Uterus (tissue), 4 donors: Measurements from ENCODE around the gene RBM25. TPM values are rescaled to one million over a fixed set of nuclear protein-coding genes. Genes with fewer than 3 reads are reported as not detected.

Experiments used
- DNase-seq, 2 donors: peaks; one replicate each; pipeline ENCODE4 v3.0.0-alpha.2; 2019 to 2020
- H3K27ac ChIP-seq, 2 donors: fragments of 200-600 bp; sonication (generic); 1 replicate in 1 of 2; 2 replicates in 1 of 2; pipeline ENCODE4 v1.5.1; 2016 to 2018
- H3K27me3 ChIP-seq, 2 donors: fragments of 200-600 bp; sonication (generic); one replicate each; pipeline ENCODE4 v1.5.1; 2018 to 2019; ENCODE audit warnings: control low read depth in 1 of 2
- H3K36me3 ChIP-seq, 2 donors: fragments of 200-600 bp; sonication (generic); one replicate each; pipeline ENCODE4 v1.5.1; 2019; ENCODE audit warnings: control low read depth in 1 of 2
- H3K4me1 ChIP-seq, 2 donors: fragments of 200-600 bp; sonication (generic); one replicate each; pipeline ENCODE4 v1.5.1; 2018 to 2019; ENCODE audit warnings: control low read depth in 1 of 2
- H3K4me3 ChIP-seq, 2 donors: fragments of 200-600 bp; sonication (generic); 1 replicate in 1 of 2; 2 replicates in 1 of 2; pipeline ENCODE4 v1.5.1; 2018 to 2019; ENCODE audit warnings: mild to moderate bottlenecking in 1 of 2
- H3K9me3 ChIP-seq, 2 donors: fragments of 200-600 bp; sonication (generic); one replicate each; pipeline ENCODE4 v1.5.1; 2019; ENCODE audit warnings: control low read depth in 1 of 2
- CTCF ChIP-seq, 4 experiments: fragments of 200-600 bp in 2 of 4; fragments of 450-650 bp in 2 of 4; sonication (generic) in 2 of 4; IDR thresholded peaks; one replicate each; pipeline ENCODE4 v1.5.1; 2016 to 2019; ENCODE audit warnings: antibody characterized with exemption in 4 of 4, mild to moderate bottlenecking in 2 of 4, moderate library complexity in 1 of 4
- POLR2A ChIP-seq, 2 donors: fragments of 450-650 bp; IDR thresholded peaks; one replicate each; pipeline ENCODE4 v1.6.1; 2016; ENCODE audit warnings: antibody characterized with exemption in 2 of 2, mild to moderate bottlenecking in 1 of 2, moderate library complexity in 1 of 2
- intact Hi-C: fragments of 100-400 bp; cut with DNase I; formaldehyde crosslinking; loops from one replicate; pipeline ENCODE4 v1.15.1; 2023; ENCODE audit warnings: low total_unique reads
- total RNA-seq, 4 donors: library from RNA; depleted of rRNA in 3 of 4; stranded (reverse); fragments of >200 nt in 3 of 4; gene quantifications; one replicate each; pipeline versions ENCODE4 v1.1.0 to v1.2.4, GENCODE V29; 2014 to 2023
- donor health status: DM: yes; HTN: yes; CAD: no.

The RBM25 gene
- total RNA-seq, 4 donors from 2014 or later: 26.2 to 96.1 (median 61.4) TPM

- Histone ChIP-seq H3K27ac (no peak overlapping the region), H3K4me1 (no peaks in the 10 kb centered on the region), H3K36me3 (no peaks in the 10 kb centered on the region), H3K27me3 (no peaks in the 10 kb centered on the region), H3K9me3 (no peaks in the 10 kb centered on the region), H3K4me3 (no peak overlapping the region)
- DNase-seq: no peak
- TF ChIP-seq CTCF (IDR thresholded peaks at IDR 0.05) (no peak), POLR2A (IDR thresholded peaks at IDR 0.05) (no peak)
- intact Hi-C loops: no loop called here
These were observed 10.5 kb upstream of the RBM25 start for GRCh38 chr14:73047808-73048207.

- Histone ChIP-seq H3K4me1 (no peaks in the 10 kb centered on the region), H3K27me3 (no peaks in the 10 kb centered on the region), H3K27ac (no peak overlapping the region), H3K4me3 (no peak overlapping the region), H3K36me3 (no peaks in the 10 kb centered on the region), H3K9me3 (no peaks in the 10 kb centered on the region)
- intact Hi-C loops: no loop called here
- DNase-seq: no peak
- TF ChIP-seq CTCF (IDR thresholded peaks at IDR 0.05) (no peak), POLR2A (IDR thresholded peaks at IDR 0.05) (no peak)
These were observed 8.9 kb upstream of the RBM25 start for GRCh38 chr14:73049428-73049827.

DNA sequence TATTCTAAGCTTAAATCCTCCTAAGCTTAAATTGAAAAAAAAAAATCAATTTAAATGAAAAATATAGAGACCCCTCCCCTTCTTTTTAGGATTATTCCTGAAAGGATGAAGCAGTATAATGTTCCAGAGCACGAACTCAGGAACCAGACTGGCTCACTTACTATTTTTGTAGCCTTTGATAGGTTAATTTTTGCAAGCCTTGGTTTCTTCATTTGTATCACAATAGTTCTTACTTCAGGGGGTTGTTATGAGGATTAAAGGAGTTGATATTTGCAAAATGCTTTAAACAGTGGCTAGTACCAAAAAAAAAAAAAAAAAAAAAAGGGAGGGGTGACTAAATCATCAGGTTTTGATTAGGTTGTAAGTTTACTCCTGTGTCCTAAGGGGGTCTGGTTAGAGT is 3.1 kb upstream of the RBM25 start:
- Histone ChIP-seq H3K27ac (no peak overlapping the region), H3K4me3 (no peak overlapping the region), H3K4me1 (peaks cover 0 to 4% of the 10 kb centered on the region in 2 donors), H3K36me3 (no peaks in the 10 kb centered on the region), H3K9me3 (no peaks in the 10 kb centered on the region), H3K27me3 (no peaks in the 10 kb centered on the region)
- intact Hi-C loops: no loop called here
- no peak for DNase-seq
- no peak for TF ChIP-seq CTCF (IDR thresholded peaks at IDR 0.05)

DNA sequence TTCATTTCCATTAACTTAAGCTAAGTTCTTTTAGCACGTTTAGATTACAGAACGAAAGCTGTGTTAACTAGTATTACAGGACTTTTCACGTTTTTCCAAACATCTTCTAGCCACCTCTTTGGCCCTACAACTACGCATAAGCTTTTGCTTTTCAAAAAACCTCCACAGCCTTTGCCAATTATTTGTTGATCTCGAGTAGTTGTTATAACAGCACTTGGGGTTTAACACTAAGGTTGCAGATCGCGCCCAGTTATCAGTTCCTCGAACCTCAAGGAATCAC is 450 bp upstream of the RBM25 start:
- intact Hi-C loops: no loop called here
- no peak for TF ChIP-seq POLR2A (IDR thresholded peaks at IDR 0.05)
- no peak for TF ChIP-seq CTCF (IDR thresholded peaks at IDR 0.05)

GRCh38 chr14:73058922-73059673 is 764 bp downstream of the RBM25 start:
- peak in 1 of 2 donors; percentile 30 for DNase-seq
- no peak for TF ChIP-seq CTCF (IDR thresholded peaks at IDR 0.05)
- no peak for TF ChIP-seq POLR2A (IDR thresholded peaks at IDR 0.05)
- intact Hi-C loops: no loop called here
- no peaks in the 10 kb centered on the region for H3K27me3 ChIP-seq
- H3K4me1 ChIP-seq: peaks cover 0 to 4% of the 10 kb centered on the region in 2 donors
- H3K4me3 ChIP-seq: peak overlapping the region; percentile 85 to 97
- no peaks in the 10 kb centered on the region for H3K9me3 ChIP-seq
- peak overlapping the region; percentile 91 to 98 for H3K27ac ChIP-seq
- no peaks in the 10 kb centered on the region for H3K36me3 ChIP-seq

More for the DNA sequence above, 450 bp upstream of the RBM25 start:
- Histone ChIP-seq H3K27me3 (no peaks in the 10 kb centered on the region), H3K9me3 (no peaks in the 10 kb centered on the region), H3K4me1 (peaks cover 0 to 4% of the 10 kb centered on the region in 2 donors), H3K4me3 (peak overlapping the region; percentile 85 to 97), H3K27ac (peak overlapping the region; percentile 91 to 98), H3K36me3 (no peaks in the 10 kb centered on the region)
- DNase-seq: no peak
